ENCODE results near the gene NBEAL2.

GRCh38 chr3:46962990-46963389 is 16.5 kb upstream of the NBEAL2 start:
- TF ChIP-seq, protein P1, sequence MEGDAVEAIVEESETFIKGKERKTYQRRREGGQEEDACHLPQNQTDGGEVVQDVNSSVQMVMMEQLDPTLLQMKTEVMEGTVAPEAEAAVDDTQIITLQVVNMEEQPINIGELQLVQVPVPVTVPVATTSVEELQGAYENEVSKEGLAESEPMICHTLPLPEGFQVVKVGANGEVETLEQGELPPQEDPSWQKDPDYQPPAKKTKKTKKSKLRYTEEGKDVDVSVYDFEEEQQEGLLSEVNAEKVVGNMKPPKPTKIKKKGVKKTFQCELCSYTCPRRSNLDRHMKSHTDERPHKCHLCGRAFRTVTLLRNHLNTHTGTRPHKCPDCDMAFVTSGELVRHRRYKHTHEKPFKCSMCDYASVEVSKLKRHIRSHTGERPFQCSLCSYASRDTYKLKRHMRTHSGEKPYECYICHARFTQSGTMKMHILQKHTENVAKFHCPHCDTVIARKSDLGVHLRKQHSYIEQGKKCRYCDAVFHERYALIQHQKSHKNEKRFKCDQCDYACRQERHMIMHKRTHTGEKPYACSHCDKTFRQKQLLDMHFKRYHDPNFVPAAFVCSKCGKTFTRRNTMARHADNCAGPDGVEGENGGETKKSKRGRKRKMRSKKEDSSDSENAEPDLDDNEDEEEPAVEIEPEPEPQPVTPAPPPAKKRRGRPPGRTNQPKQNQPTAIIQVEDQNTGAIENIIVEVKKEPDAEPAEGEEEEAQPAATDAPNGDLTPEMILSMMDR (conservative IDR thresholded peaks at IDR 0.05; ENCODE audit: low read depth, low read length), result no peak
- no peak for TF ChIP-seq EZH2 (IDR thresholded peaks at IDR 0.05; ENCODE audit: borderline replicate concordance, low read depth, low read length, poor library complexity, severe bottlenecking)

Measured in A673 (cell line).